HL-60/S4 (cell line): ENCODE measurements around the gene ZYX.
"Not testable (repeated sequence)": the region's sequence is repeated elsewhere in the genome, so short reads cannot be mapped to it uniquely, and the experiment has no call there.

ENCODE experiments used
- in situ Hi-C: fragments of 300-500 bp; cut with MboI; formaldehyde crosslinking; loops from 2 replicates; pipeline ENCODE4 v1.14.3; 2022; ENCODE audit warnings: low sequenced_read_pairs

Gene ZYX

GRCh38 chr7:143384661-143385631, 3.8 kb downstream of the ZYX start:
- in situ Hi-C loops, result no loop called here

- in situ Hi-C loops, result no loop called here
Observed at GRCh38 chr7:143385891-143386781, 5.0 kb downstream of the ZYX start.

GRCh38 chr7:143387156-143387975, 6.2 kb downstream of the ZYX start:
- in situ Hi-C loops, result no loop called here

- in situ Hi-C loops, result no loop called here
Observed at GRCh38 chr7:143388051-143388450, 6.9 kb downstream of the ZYX start.

GRCh38 chr7:143388491-143389101, 7.5 kb downstream of the ZYX start:
- in situ Hi-C loops, result no loop called here

- in situ Hi-C loops, result no loop called here
Observed at GRCh38 chr7:143389316-143390103, 8.4 kb downstream of the ZYX start.

- in situ Hi-C loops, result no loop called here
Observed at GRCh38 chr7:143390104-143390772, 9.1 kb downstream of the ZYX start.

- in situ Hi-C loops, result no loop called here
Observed at GRCh38 chr7:143390773-143391317, 9.7 kb downstream of the ZYX start.

GRCh38 chr7:143391462-143392404, 10.6 kb downstream of the ZYX start:
- in situ Hi-C loops, result no loop called here

GRCh38 chr7:143392427-143392826, 11.3 kb downstream of the ZYX start:
- in situ Hi-C loops, result not testable (repeated sequence)

- in situ Hi-C loops, result no loop called here
Observed at GRCh38 chr7:143392875-143393266, 11.7 kb downstream of the ZYX start.

- in situ Hi-C loops, result no loop called here
Observed at GRCh38 chr7:143393267-143394041, 12.3 kb downstream of the ZYX start.

GRCh38 chr7:143394068-143394467, 12.9 kb downstream of the ZYX start:
- in situ Hi-C loops, result no loop called here

- in situ Hi-C loops, result no loop called here
Observed at GRCh38 chr7:143394777-143395176, 13.6 kb downstream of the ZYX start.

- in situ Hi-C loops, result no loop called here
Observed at GRCh38 chr7:143395187-143396149, 14.3 kb downstream of the ZYX start.

GRCh38 chr7:143396182-143396581, 15.0 kb downstream of the ZYX start:
- in situ Hi-C loops, result no loop called here
